IPS DF 19.7 (cell line): ENCODE measurements around the gene TMEM170A.
A peak's percentile ranks its signal among the peaks of the same experiment; 100 is the strongest.
"Not testable (repeated sequence)": the region's sequence is repeated elsewhere in the genome, so short reads cannot be mapped to it uniquely, and the experiment has no call there.

Source experiments
- DNase-seq: peaks from one replicate; pipeline ENCODE4 v3.0.0-alpha.2; 2013; ENCODE audit warnings: low read depth, low spot score

TMEM170A gene, protein sequence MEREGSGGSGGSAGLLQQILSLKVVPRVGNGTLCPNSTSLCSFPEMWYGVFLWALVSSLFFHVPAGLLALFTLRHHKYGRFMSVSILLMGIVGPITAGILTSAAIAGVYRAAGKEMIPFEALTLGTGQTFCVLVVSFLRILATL

DNA sequence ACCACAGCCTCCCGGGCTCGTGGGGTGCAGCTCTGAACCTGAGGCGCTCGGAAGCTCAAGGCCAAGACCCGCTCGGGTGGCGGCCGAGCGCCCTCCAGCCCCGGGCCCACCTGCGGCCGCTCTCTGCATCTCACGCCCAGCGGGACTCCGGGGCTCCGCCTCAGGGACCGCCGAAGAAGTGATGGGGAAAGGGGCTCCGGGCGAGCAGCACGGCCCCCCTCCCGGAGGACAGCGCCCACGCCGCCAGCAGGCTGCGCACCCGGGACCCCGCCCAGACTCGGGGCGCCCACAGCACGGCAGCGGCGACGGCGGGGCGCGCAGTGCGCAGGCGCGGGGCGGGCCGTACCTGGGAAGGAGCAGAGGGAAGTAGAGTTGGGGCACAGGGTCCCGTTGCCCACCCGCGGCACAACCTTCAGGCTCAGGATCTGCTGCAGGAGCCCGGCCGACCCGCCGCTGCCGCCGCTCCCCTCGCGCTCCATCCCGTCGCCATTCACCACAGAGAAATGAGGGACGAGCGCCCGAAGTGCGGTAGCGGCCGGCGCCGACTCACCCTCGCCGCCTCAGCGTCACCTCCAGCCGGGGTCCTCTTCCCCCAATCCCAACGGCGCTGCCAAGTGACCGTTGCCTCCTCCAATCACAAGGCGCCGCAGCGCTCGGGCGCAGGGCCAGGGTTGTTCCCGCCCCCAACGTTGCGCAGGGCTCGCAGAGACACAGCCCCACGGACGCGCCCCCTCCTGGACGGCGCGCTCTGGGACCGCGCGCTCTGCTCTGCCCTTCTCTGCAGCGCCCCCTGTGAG lies at the start of gene TMEM170A:
Gene TMEM170A, minus strand, starts transcription at position 568 of the 797 bp plus-strand sequence. Its CDS starts 89 bp downstream, at position 479.
- DNase-seq = peak; percentile 83

GRCh38 chr16:75506574-75506973 lies 42.1 kb upstream of the TMEM170A start:
- no peak for DNase-seq

DNA sequence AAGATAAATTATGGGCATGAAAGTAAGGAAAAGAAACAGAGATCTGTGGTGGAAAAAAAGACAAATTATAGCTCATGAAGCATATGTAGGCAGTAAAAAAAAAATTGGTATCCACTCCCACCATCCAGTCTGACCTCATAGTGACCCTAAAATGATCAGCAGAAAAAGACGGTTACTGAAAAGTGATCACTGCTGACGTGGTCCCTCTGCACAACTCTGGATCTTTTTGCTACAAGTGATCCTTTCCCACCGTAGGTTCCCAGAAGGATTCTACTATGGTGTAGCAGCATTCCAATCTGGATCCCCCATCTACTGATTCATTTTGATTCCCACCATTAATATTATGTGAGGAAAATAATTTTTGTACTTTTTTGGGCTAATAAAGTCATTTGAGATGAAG lies 41.6 kb upstream of the TMEM170A start:
- DNase-seq = no peak

DNA sequence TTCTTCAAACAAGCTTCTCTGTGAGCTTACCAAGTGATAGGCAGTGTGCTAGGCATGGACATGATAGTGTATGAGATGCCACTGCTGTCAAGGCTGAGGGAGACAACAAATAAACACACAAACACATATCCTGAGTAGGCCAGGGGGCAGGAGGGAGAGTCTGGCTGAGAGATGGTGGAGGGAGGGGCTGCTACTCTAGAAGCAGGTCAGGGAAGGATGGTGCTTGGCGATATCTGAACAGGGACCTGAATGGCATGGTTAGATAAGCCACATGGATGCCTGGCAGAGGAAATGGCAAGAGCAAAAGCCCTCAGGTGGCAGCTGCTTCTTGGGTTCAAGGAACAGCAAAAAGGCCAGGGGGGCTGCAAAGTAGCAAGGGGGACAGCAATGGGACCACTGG lies 39.3 kb upstream of the TMEM170A start:
- no peak for DNase-seq

- no peak for DNase-seq
Observed at GRCh38 chr16:75502916-75503605, 38.6 kb upstream of the TMEM170A start.

DNA sequence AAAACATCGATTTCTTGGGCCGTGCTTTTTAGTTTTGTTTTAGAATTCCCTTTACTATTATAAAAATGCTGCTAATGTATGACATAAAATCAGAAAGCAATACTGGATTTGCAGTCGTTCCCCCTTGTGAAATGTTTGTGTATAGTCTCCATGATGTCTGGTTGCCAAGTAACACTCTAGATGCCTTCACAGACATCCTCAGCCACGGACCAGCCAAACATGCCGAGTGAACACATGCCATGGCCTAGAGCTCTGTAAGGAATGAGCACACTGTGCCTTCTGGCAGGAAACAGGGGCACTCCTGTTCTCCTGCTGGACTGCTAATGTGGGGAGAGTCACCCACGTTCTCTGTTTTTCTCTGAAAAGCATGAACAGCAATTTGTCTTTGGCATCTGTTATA lies 37.3 kb upstream of the TMEM170A start:
- not testable (repeated sequence) for DNase-seq

GRCh38 chr16:75501359-75501758 lies 36.9 kb upstream of the TMEM170A start:
- DNase-seq = no peak

GRCh38 chr16:75498605-75499322 lies 34.3 kb upstream of the TMEM170A start:
- not testable (repeated sequence) for DNase-seq

DNA sequence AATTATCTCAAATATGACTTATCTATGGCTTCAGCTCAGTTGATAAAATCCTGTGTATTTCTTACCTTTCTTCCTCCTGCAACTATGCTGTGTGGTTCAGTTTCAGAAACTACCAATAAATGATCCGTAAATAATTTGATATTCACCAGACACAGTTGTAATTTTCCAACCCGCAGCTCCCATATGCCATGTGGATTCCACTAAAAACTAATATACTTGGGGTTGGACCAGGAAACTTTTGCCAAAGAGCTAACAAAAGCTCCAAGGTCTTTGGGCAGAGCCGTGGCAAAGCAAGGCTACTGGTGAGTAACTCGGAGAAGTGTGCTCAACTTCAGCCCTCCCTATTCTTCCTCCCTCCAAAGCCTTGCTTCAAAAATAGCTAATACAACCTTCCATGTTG lies 33.1 kb upstream of the TMEM170A start:
- no peak for DNase-seq

GRCh38 chr16:75495076-75495674 lies 30.7 kb upstream of the TMEM170A start, which contains the start of gene CHST6:
Gene CHST6, minus strand, starts transcription at chr16:75495441. Its CDS starts 15,613 bp downstream, at chr16:75479828.
- DNase-seq = no peak

DNA sequence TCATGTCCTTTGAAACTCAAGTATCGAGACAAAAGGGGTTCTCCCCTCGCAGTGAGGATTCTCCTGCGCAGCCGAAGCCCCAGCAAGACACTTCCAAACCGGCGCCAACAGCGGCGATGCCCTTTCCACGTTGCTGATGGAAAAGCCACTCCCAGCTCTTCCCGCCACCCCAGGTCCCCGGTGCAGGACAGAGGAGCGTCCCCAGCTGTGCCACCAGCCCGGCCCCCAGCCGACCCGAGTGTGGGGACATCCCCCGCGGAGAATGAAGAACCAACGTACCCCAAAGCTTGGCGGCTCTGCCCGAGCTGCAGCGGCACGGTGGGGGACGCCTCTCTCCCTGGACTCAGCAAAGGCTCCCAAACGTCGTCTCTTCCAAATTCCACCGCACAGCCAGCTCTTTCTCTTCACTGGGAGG lies 30.2 kb upstream of the TMEM170A start:
- DNase-seq = no peak

GRCh38 chr16:75494184-75494583 lies 29.7 kb upstream of the TMEM170A start:
- DNase-seq = no peak

DNA sequence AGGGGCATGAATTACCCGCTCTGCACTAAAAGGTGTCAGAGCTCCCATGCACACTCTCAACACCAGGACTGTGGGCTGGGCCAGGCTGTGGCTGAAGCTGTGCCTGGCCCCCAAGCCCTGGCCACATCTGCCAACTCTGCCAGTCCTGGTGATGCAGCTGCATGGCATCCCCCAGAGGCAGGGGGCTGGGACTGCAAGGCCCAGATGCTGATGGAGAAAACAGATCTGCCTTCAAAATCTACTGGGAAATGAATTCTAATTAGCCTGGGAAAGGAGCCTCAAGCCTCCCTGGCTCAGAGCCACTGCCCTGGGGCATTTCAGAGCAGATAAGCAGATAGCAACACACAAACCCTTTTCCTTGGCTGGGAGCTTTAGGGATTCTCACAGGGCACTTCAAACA lies 27.4 kb upstream of the TMEM170A start:
- no peak for DNase-seq

DNA sequence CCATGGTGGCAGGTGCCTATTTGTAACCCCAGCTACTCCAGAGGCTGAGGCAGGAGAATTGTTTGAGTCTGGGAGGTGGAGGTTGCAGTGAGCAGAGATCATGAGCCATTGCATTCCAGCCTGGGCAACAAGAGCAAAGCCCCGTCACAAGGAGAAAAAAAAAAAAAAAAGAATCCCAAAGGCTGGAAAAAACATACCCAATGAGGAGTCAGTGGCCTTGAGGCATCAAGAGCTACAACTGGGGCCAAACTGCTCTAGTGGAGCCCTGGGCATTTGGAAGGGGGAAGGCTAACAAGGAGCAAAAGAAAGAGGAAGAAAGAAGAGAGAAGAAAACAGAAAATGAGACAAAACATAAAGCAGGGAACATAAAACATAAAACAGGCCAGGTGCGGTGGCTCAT lies 23.8 kb upstream of the TMEM170A start:
- no peak for DNase-seq

GRCh38 chr16:75486676-75487313 lies 22.3 kb upstream of the TMEM170A start:
- DNase-seq = no peak

DNA sequence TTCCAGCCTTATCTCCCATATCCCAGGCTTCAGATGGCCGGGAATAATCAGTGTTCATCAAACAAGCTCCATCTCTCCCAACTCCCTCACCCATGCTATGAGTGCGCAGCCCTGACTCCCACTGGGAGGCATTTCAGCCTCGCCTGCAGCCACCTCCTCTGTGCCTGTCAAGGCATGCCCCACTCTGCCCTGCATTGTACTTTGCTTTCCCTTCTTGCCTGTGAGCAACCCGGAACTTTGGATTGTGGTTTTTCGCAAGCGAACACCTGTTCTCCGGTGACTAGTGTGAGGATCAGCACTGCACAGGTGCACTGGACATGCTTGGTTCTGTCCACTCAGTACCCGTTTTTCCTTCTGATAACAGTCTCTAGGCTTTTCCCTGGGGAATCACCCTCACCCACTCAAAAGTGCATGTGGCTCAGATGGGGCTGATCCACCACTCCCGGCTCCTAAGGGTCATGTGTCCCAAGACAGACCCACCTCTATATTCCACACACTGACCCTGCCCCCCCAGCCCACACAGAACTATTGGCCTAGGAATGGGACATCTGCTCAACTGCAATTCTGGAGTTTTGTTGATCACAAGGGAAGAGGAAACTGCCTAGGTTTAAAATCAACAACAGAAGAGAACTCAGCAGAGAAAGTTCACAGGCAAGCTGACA lies 21.7 kb upstream of the TMEM170A start:
- no peak for DNase-seq

DNA sequence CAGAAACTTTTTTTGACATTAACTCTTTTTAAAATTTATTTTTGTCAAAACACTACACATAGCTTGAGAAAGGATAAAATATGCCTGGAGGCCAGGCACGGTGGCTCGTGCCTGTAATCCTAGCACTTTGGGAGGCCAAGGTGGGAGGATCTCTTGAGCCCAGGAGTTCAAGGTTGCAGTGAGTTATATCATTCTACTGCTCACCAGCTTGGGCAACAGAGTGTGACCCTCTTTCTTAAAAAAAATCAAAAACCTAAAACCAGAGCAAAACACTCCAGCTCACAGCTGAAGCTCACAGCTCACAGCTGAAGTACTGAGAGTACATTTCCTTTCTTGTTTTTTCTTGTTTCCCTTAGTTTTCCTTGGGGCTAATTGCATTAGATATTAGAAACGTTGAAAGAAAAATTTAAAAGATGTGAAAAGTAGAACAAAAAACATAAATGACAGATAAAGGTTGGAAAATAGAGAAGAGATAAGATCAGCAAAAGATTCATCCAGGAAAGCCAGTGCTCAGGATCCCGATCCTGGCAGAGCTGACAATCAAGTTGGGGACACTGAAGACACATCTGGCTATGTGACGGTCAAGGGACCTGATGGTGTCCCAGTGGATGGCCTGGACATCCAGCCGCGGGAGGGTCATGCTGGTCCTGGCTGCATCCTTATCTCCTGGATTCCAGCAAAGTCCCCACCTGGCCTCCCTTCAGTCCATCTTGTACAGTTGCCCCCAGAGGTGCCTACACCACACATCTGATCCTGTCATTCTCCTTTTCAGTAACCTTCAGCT lies 20.9 kb upstream of the TMEM170A start:
- no peak for DNase-seq

DNA sequence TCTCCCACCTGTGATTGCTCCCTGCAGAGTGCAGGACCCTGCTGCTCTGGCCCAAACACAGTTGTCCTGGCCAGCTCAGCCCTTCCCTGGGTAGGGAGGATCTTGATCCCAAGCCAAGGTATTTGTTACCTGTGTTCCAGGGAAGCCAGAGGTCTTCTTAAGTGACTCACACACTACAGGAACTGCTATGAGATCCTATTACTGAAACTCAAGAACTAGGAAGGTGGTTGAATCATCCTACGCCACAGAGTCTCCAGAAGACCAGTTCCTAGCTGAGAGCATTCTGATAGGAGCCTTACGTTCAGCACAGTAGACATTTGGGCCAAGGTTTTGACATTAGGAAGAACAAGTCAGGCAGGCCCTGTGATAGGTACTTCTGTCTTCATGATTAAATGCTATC lies 18.7 kb upstream of the TMEM170A start:
- no peak for DNase-seq

- DNase-seq = no peak
Observed at GRCh38 chr16:75482434-75483205, 18.1 kb upstream of the TMEM170A start.
